ENCODE results near the gene TXNIP. TPM values are rescaled to one million over a fixed set of nuclear protein-coding genes. Genes with fewer than 3 reads are reported as not detected.
A peak's percentile ranks its signal among the peaks of the same experiment; 100 is the strongest.

Gene TXNIP
- total RNA-seq, 3 donors from 2014 or later = 683 to 1,682 (median 830) TPM

- intact Hi-C loops (cut with DNase I, micrococcal nuclease) = no loop called here
- Histone ChIP-seq H3K4me3 (no peak overlapping the region), H3K4me1 (ENCODE audit: low read depth) (peaks cover 18% of the 10 kb centered on the region), H3K36me3 (ENCODE audit: low read depth) (no peaks in the 10 kb centered on the region), H3K9me3 (no peaks in the 10 kb centered on the region)
- TF ChIP-seq CTCF (IDR thresholded peaks at IDR 0.05) = no peak
- DNase-seq = peak in 1 of 3 donors; percentile 53
- peak; percentile 11 for ATAC-seq
These were observed 6.0 kb downstream of the TXNIP start for GRCh38 chr1:145990249-145990855.

- DNase-seq = no peak
- Histone ChIP-seq H3K4me1 (ENCODE audit: low read depth) (peaks cover 33% of the 10 kb centered on the region), H3K4me3 (no peak overlapping the region), H3K36me3 (ENCODE audit: low read depth) (no peaks in the 10 kb centered on the region), H3K9me3 (no peaks in the 10 kb centered on the region)
- no peak for ATAC-seq
- intact Hi-C loops (cut with DNase I, micrococcal nuclease) = no loop called here
- TF ChIP-seq CTCF (IDR thresholded peaks at IDR 0.05) = no peak
These were observed 7.6 kb downstream of the TXNIP start for GRCh38 chr1:145988773-145989172.

GRCh38 chr1:145987926-145988325, 8.5 kb downstream of the TXNIP start:
- intact Hi-C loops (cut with DNase I, micrococcal nuclease) = no loop called here
- TF ChIP-seq CTCF (IDR thresholded peaks at IDR 0.05) = no peak
- H3K9me3 ChIP-seq = no peaks in the 10 kb centered on the region
- H3K36me3 ChIP-seq (ENCODE audit: low read depth) = no peaks in the 10 kb centered on the region
- H3K4me1 ChIP-seq (ENCODE audit: low read depth) = peaks cover 38% of the 10 kb centered on the region
- no peak overlapping the region for H3K4me3 ChIP-seq
- DNase-seq (no peak), ATAC-seq (no peak)

- Histone ChIP-seq H3K4me3 (no peak overlapping the region), H3K9me3 (no peaks in the 10 kb centered on the region), H3K4me1 (ENCODE audit: low read depth) (peaks cover 43% of the 10 kb centered on the region), H3K36me3 (ENCODE audit: low read depth) (no peaks in the 10 kb centered on the region)
- DNase-seq = no peak
- no peak for TF ChIP-seq CTCF (IDR thresholded peaks at IDR 0.05)
- no peak for ATAC-seq
- intact Hi-C loops (cut with DNase I, micrococcal nuclease) = no loop called here
These were observed 9.8 kb downstream of the TXNIP start for GRCh38 chr1:145986551-145986950.

GRCh38 chr1:145985502-145986439, 10.6 kb downstream of the TXNIP start:
- intact Hi-C loops (cut with DNase I, micrococcal nuclease) = no loop called here
- H3K9me3 ChIP-seq = no peaks in the 10 kb centered on the region
- H3K4me3 ChIP-seq = no peak overlapping the region
- DNase-seq = peak in 2 of 3 donors; percentile 59 to 64
- peak; percentile 67 for ATAC-seq
- TF ChIP-seq CTCF (IDR thresholded peaks at IDR 0.05) = no peak
- H3K4me1 ChIP-seq (ENCODE audit: low read depth) = peaks cover 45% of the 10 kb centered on the region
- H3K36me3 ChIP-seq (ENCODE audit: low read depth) = no peaks in the 10 kb centered on the region

All from mucosa of descending colon (tissue), 3 donors.